ENCODE measurements around the gene SCRN3.
"Not testable (repeated sequence)": the region's sequence is repeated elsewhere in the genome, so short reads cannot be mapped to it uniquely, and the experiment has no call there.

SCRN3 gene, protein sequence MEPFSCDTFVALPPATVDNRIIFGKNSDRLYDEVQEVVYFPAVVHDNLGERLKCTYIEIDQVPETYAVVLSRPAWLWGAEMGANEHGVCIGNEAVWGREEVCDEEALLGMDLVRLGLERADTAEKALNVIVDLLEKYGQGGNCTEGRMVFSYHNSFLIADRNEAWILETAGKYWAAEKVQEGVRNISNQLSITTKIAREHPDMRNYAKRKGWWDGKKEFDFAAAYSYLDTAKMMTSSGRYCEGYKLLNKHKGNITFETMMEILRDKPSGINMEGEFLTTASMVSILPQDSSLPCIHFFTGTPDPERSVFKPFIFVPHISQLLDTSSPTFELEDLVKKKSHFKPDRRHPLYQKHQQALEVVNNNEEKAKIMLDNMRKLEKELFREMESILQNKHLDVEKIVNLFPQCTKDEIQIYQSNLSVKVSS

DNA sequence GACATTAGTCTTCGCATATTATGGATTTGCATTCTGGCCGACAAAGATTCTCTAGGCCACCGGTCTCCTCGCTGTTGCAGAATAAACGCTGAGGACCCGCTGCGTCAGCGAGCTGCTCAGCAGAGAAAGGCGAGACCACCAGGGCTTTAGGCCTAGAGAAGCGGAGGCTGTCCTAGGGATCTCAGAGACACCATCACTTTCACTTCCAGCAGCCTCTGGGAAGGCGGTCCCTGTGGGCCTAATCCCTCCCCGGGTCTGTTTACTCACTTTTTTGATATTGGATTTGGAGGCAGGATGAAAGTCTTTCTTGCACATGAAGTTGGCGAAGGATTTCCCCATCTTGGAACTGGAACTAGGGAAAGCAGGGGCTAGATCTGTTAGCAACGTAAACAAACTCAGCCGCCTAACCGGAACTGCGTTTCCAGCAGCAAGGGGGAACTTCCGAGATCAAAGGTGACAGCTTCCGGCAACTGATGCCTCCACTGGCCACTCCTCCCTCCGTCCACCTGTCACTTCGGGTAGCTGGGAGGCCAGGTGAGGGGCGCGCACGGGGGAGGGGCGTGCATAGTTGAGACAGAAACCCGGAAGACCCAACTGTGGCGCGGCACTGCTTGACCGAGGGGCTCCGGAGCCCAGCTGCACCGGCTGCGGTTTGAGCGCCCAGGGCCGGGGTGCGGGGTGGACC, at the start of gene SCRN3:
SCRN3 (plus strand) TSS at position 447 of the 685 bp plus-strand sequence. CDS start 2,554 bp downstream, outside the sequence.
- DNase-seq (ENCODE audit: low read depth): peak; percentile 40

DNA sequence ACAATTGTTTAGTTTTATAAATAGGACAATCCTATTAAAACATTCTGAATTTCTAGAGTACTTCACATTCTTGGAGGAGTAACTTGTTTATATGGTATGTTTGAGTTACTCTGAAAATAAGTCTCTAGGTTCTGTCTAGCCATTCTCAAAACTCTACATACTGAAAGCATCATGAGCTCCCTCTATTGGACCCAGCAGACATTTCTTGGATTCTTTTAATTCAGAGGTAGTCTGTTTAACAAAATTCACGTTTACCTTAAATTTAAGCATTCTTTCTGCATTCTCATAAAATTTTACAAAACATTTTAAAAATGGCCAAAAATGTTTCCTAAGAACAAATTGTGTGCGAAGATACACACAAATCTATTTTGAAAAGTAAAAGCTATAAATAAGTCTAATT, 45.5 kb upstream of the SCRN3 start:
- no peak for DNase-seq (ENCODE audit: low read depth)

DNA sequence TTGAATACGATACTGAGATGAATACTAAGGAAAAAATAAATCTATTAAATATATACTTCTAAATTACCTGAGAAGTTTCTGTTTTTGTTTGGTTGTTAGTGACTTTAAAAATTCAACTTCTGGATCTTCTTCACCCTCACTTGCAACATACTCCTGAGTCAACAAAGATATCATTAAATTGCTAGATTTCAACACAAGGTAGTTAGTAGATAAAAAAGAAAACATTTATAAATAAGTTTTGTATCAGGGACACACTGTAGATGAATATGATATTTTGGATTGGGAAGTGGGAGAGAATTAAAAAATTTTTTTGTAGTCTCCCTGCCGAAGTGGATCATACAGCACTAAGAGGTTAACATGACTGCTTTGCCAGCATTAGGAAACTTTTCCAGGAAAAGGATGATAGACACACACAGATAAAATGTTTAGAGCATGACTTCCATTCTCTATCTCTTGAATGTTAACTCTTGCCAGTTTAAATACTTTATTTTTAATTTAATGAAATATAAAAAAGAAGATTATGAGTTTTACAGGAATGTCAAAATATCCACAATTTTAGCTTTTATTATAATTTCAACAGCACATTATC, 44.8 kb upstream of the SCRN3 start:
- DNase-seq (ENCODE audit: low read depth): no peak

DNA sequence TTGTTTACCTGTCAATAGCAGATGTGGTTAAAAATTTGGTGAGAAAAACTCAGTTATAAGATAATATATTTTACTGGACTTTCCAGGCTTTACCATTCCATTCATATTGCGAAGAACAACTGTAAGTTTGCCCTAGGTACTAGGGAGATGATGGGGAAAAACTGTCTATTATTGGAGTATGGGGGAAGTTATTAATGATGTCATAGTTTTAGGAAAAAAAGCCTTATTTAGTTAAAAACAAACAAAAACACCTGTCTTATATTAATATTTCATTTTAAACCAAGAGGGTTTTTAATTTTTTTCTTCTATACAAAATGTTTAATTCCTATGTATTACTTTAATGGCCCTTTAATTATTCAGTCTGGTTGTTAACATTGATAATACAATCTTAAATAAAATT, 42.5 kb upstream of the SCRN3 start:
- DNase-seq (ENCODE audit: low read depth): no peak

DNA sequence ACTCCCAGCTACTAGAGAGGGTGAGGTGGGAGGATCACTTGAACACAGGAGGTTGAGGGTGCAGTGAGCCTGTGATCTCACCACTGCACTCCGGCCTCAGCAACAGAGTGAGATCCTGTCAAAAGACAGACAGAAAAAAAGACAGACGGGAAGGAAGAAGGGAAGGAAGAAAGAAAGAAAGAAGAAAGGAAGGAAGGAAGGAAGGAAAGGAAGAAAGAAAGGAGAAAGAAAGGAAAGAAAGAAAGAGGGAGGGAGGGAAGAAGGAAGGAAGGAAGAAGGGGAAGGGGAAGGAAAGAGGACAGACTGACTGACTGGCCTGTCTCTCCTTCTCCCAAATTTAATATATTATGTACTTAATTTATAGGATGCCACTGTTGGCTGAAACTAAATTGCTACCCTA, 39.2 kb upstream of the SCRN3 start:
- DNase-seq (ENCODE audit: low read depth): no peak

DNA sequence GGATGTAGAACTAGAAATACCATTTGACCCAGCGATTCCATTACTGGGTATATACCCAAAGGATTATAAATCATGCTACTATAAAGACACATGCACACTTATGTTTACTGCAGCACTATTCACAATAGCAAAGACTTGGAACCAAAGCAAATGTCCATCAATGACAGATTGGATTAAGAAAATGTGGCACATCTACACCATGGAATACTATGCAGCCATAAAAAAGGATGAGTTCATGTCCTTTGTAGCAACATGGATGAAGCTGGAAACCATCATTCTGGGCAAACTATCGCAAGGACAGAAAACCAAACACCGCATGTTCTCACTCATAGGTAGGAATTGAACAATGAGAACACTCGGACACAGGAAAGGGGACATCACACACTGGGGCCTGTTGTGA, 35.9 kb upstream of the SCRN3 start:
- not testable (repeated sequence) for DNase-seq (ENCODE audit: low read depth)

DNA sequence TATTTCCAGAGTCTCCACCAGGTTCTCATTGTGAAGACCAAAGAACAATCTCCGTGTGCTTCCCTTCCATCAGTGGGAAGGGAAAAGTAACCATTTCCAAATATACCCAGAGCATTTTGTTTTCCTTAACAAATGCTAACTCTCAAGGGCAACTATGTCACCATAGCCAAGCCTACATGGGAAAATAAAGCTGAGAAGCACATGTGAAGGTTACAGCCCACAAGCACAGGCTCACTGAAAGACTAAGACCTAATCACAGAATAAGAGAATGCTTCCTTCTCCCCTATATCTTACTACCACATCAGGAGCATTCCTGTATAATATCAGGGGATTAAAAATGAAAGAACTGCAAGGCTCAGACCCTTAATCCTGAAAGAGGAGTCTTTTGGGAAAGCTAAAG, 32.6 kb upstream of the SCRN3 start:
- DNase-seq (ENCODE audit: low read depth): no peak

DNA sequence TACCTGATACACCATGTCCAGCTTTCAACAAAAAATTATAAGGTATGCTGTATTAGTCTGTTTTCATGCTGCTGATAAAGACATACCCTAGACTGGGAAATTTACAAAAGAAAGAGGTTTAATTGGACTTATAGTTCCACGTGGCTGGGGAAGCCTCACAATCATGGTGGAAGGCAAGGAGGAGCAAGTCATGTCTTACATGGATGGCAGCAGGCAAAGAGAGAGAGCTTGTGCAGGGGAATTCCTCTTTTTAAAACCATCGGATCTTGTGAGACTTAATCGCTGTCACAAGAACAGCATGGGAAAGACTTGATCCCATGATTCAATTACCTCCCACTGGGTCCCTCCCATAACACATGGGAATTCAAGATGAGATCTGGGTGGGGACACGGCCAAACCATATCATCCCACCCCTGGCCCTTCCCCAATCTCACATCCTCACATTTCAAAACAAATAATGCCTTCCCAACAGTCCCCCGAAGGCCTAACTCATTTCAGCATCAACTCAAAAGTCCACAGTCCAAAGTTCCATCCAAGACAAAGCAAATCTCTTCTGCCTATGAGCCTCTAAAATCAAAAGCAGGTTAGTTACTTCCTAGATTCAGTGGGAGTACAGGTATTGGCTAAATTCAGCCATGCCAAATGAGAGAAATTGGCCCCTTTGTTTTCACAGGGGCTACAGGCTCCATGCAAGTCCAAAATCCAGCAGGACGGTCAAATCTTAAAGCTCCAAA, 31.9 kb upstream of the SCRN3 start:
- not testable (repeated sequence) for DNase-seq (ENCODE audit: low read depth)

DNA sequence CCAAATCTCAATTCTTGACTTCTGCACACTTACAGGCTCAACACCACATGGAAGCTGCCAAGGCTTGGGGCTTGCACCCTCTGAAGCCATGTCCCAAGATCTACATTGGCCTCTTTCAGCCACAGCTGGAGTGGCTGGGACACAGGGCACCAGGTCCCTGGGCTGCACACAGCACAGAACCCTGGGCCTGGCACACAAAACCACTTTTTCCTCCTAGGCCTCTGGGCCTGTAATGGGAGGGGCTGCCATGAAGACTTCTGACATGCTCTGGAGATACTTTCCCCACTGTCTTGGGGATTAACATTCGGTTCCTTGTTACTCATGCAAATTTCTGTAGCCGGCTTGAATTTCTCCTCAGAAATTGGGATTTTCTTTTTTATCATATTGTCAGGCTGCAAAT, 30.9 kb upstream of the SCRN3 start:
- no peak for DNase-seq (ENCODE audit: low read depth)

DNA sequence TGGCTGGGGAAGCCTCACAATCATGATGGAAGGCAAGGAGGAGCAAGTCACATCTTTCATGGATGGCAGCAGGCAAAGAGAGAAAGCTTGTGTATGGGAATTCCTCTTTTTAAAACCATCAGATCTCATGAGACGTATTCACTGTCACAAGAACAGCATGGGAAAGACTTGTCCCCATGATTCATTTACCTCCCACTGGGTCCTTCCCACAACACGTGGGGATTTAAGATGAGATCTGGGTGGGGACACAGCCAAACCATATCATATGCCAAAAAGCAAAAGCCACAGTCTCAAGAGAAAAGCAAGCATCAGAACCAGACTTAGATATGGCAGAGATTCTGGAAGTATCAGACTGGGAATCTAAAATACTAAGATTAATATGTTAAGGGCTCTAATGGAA, 30.0 kb upstream of the SCRN3 start:
- no peak for DNase-seq (ENCODE audit: low read depth)

DNA sequence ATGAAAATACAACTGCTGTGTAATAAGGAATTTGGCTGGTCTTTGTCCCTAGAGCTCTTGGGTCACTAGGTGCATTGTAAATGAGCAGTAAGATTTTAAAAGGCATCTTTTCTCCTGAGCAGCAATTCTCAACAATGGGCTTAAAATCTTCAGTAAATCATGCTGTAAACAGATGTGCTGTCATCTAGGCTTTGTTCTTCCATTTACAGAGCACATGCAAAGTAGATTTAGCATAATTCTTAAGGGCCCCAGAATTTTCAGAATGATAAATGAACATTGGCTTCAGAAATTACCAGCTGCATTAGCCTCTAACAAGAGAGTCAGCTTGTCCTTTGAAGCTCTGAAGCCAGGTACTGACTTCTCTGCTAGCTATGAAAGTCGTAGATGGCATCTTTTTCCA, 26.8 kb upstream of the SCRN3 start:
- DNase-seq (ENCODE audit: low read depth): no peak

DNA sequence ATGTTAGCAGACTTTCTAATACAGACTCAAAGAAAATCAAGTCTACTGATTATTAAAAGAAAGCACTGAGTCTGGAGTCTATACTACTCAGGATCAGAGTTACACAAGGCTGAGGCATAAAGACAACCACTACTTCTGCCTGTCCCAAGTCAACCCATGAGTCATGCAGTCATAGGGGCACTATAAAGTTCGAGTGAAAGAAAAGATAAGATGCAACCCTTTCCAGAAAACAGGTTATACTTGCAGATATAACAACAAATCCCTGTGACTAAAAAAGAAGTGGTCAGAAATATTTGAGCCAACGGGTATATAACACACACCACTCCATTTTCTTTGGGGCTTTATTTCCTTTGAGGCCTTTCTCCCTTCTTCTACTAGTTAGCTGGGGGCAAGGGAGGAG, 18.6 kb upstream of the SCRN3 start:
- no peak for DNase-seq (ENCODE audit: low read depth)

DNA sequence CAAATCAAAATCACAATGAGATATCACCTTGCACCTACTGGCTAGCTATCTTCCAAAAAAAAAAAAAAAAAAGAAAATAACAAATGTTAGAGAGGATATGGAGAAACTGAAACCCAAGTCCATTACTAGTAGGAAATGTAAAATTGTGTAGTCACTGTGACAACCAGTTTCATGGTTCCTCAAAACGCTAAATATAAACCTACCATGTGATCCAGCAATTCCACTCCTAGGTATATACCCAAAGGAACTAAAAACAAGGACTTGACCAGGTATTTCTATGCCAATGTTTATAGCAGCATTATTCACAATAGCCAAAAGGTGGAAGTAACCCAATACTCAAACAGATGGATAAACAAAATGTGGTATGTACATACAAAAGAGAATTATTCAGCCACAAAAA, 11.7 kb upstream of the SCRN3 start:
- DNase-seq (ENCODE audit: low read depth): no peak

DNA sequence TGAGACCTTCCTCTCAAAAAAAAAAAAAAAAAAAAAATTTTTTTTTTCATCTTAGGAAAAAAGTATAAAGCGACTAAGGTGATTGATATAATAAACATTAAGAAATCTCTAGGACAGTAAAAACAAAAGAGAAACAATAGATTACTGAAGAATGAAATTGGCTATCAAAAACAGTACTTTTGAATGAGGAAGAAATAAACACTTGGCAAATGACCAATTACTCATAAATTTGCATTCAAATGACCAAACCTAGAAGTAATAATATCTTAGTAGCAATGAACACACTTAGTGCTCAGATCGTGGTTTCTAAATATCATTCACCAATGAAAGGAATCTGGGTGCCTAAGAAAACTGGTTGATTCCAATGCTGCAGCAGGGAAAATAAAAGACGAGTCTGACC, 10.3 kb upstream of the SCRN3 start:
- no peak for DNase-seq (ENCODE audit: low read depth)

DNA sequence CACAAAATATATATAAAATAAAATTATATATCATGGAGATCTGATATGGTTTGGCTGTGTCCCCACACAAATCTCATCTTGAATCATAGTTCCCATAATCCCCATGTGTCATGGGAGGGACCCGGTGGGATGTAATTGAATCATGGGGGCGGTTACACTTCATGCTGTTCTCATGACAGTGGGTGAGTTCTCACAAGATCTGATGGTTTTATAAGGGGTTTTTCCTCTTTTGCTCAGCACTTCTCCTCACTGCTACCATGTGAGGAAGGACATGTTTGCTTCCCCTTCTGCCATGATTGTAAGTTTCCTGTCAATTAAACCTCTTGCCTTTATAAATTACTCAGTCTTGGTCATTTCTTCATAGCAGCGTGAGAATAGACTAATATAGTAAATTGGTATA, 6.8 kb upstream of the SCRN3 start:
- not testable (repeated sequence) for DNase-seq (ENCODE audit: low read depth)

DNA sequence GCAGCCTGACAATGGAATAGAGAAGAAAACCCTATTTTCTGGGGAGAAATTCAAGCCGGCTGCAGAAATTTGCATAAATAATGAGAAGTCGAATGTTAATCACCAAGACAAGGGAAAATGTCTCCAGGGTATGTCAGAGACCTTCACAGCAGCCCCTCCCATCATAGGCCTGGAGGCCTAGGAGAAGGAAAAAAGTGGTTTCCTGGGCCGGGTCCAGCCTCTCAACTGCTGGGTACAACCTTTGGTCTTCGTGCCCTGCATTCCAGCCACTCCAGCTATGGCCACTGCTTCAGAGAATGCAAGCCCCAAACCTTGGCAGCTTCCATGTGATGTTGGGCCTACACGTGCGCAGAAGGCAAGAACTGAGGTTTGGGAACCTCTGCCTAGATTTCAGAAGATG, 6.0 kb upstream of the SCRN3 start:
- no peak for DNase-seq (ENCODE audit: low read depth)

DNA sequence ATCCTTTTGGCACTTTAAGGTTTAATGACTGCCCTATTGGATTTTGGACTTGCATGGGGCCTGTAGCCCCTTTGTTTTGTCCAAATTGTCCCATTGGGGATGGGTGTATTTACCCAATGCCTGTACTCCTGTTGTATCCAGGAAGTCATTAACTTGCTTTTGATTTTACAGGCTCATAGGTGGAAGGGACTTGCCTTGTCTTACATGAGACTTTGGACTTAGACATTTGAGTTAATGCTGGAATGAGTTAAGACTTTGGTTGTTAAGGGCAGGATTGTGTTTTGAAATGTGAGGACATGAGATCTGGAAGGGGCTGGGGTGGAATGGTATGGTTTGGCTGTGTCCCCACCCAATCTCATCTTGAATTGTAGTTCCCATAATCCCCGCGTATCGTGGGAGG, 5.2 kb upstream of the SCRN3 start:
- DNase-seq (ENCODE audit: low read depth): not testable (repeated sequence)

DNA sequence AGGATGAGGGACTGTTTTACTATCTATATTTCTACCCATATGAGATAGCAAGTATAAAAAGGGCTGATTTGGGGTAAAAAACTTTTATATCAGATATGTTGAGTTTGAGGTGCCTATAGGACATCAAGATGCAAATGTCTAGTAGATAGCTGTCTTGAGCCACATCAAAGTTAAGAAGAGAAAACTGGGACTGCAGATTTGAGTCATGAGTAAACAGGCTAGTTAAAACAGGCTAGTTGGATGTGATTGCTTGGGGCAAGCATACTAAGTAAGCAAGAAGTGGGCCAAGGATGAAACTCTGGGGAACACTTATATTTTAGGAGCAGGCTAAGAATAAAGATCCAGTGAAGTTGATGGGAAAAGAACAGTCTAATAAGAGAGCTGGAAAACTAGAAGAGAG, 2.8 kb upstream of the SCRN3 start:
- DNase-seq (ENCODE audit: low read depth): no peak

DNA sequence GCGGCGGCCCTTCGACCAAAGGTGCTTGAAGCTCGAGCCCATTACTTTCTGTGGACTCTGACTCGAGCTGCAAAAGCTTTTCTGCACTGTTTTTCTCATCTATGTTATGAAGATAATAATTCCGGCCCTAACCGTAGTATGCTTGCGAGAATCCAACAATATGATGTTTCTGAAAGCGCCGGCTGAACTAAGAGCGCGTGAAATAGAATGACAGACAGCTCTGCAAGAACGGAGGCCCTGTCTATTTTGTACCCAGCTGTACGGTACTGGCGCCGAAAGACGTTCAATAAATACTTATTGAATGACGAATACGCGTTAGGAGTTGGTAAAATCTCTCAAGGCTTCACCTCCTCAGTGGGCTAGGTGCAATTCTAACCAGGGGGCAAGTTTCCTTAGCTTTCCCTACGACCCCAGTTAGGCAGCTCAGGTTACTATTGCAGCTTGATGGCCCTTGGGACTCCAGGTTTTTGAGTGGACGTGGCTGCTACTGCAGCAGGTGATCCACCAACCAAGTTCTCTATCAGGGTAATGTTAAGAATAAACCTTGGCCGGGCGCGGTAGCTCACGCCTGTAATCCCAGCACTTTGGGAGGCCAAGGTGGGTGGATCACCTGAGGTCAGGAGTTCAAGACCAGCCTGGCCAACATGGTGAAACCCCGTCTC, 570 bp downstream of the SCRN3 start:
- DNase-seq (ENCODE audit: low read depth): no peak

DNA sequence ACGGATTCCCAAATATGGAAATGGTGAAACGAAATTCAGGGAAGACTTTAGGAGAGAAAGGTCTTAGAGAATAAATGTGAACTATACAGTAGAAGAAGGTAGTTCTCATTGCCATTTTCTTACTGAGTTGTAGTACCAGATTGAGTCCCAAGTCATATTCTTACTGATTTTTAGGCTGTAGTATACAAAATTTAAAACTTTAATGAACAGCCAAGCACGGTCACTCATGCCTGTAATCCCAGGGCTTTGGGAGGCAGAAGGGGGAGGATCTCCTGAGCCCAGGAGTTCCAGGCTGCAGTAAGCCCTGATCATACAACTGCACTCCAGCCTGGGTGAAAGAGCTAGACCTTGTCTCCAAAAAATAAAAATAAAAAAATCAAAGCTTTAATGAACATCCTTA, 2.2 kb downstream of the SCRN3 start:
- DNase-seq (ENCODE audit: low read depth): no peak

DNA sequence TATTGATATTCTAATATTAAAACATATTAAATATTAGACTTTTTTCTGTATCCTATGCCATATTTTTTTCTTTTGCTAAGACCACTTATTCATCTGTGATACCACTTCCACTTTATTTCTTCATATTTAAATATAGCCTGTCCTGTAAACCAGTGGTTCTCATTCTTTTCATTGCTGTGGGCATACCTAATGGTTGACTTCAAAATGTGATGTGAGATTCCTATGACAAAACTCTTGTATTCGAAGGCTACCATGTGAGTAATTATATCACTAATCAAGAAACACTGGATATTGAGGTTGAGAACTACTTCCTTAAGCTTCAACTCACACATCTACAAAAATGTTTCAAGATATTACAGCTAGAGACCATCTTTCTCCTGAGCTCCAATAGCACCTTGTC, 3.6 kb downstream of the SCRN3 start:
- no peak for DNase-seq (ENCODE audit: low read depth)

DNA sequence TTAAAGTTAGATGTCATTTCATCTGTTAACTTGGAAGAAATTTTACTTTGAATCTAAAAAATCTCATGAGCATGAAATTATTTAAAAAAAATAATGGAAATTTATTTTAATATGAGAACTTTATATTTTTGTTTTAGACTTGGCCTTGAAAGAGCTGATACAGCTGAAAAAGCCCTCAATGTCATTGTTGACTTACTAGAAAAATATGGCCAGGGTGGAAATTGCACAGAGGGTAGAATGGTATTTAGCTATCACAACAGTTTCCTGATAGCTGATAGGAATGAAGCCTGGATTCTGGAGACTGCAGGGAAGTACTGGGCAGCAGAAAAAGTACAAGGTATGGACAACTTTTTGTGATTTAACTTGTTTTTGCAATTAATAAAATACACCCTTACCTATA, 5.3 kb downstream of the SCRN3 start:
- no peak for DNase-seq (ENCODE audit: low read depth)
